ENCODE measurements around the gene ARID3B. TPM values are rescaled to one million over a fixed set of nuclear protein-coding genes. Genes with fewer than 3 reads are reported as not detected.

Gene ARID3B
- total RNA-seq, 2 experiments from 2014 or later = 3.2 to 7.5 TPM

- H3K4me2 ChIP-seq (ENCODE audit: low read length) = no peak overlapping the region
- no peak for DNase-seq (ENCODE audit: low spot score)
- intact Hi-C loops (cut with micrococcal nuclease; ENCODE audit: unreplicated experiment) = no loop called here
- H3K79me2 ChIP-seq (ENCODE audit: insufficient read depth, low read depth, low read length) = no peaks in the 10 kb centered on the region
- ChIA-PET CTCF (ENCODE audit: unreplicated experiment) (interaction anchor here (1.4 kb wide), 1 partner anchor 9 kb away, joined by 4 read pairs; no protein-coding TSS in a partner anchor), POLR2A (no interaction called here)
- no peak for TF ChIP-seq CTCF (conservative IDR thresholded peaks at IDR 0.05; ENCODE audit: low read length)
- no peak for TF ChIP-seq EZH2phosphoT487 (IDR thresholded peaks at IDR 0.05; ENCODE audit: borderline replicate concordance, low read depth, low read length)
- H3K4me3 ChIP-seq (ENCODE audit: low read depth, low read length, poor library complexity, severe bottlenecking) = no peak overlapping the region
- BruUV-seq (replicated peaks) = no TSS peak
- H3K9me3 ChIP-seq (ENCODE audit: low read length) = no peaks in the 10 kb centered on the region
- peaks cover 7% of the 10 kb centered on the region for H3K4me1 ChIP-seq (ENCODE audit: insufficient read depth, low read length, poor library complexity, severe bottlenecking)
- H3K9me2 ChIP-seq (ENCODE audit: insufficient read depth, low read length) = no peaks in the 10 kb centered on the region
- no peak overlapping the region for H3K27ac ChIP-seq (ENCODE audit: low read depth, low read length, poor library complexity, severe bottlenecking)
- no peaks in the 10 kb centered on the region for H4K20me1 ChIP-seq (ENCODE audit: insufficient read depth, low read length)
- no peaks in the 10 kb centered on the region for H3K36me3 ChIP-seq (ENCODE audit: insufficient read depth, low read length)
- H2AFZ ChIP-seq (ENCODE audit: low read length) = no peak overlapping the region
Measured at GRCh38 chr15:74604983-74605794, 64.2 kb downstream of the ARID3B start.

- no peak overlapping the region for H3K27ac ChIP-seq (ENCODE audit: low read depth, low read length, poor library complexity, severe bottlenecking)
- no peaks in the 10 kb centered on the region for H3K79me2 ChIP-seq (ENCODE audit: insufficient read depth, low read depth, low read length)
- intact Hi-C loops (cut with micrococcal nuclease; ENCODE audit: unreplicated experiment) = no loop called here
- no peak for DNase-seq (ENCODE audit: low spot score)
- ChIA-PET POLR2A (no interaction called here), CTCF (ENCODE audit: unreplicated experiment) (interaction anchor here (1.4 kb wide), 1 partner anchor 8 kb away, joined by 4 read pairs; no protein-coding TSS in a partner anchor)
- no peak overlapping the region for H2AFZ ChIP-seq (ENCODE audit: low read length)
- no peaks in the 10 kb centered on the region for H4K20me1 ChIP-seq (ENCODE audit: insufficient read depth, low read length)
- no peaks in the 10 kb centered on the region for H3K9me3 ChIP-seq (ENCODE audit: low read length)
- no peak overlapping the region for H3K4me2 ChIP-seq (ENCODE audit: low read length)
- no TSS peak for BruUV-seq (replicated peaks)
- no peaks in the 10 kb centered on the region for H3K36me3 ChIP-seq (ENCODE audit: insufficient read depth, low read length)
- no peak for TF ChIP-seq CTCF (conservative IDR thresholded peaks at IDR 0.05; ENCODE audit: low read length)
- no peak overlapping the region for H3K4me3 ChIP-seq (ENCODE audit: low read depth, low read length, poor library complexity, severe bottlenecking)
- H3K9me2 ChIP-seq (ENCODE audit: insufficient read depth, low read length) = no peaks in the 10 kb centered on the region
- H3K4me1 ChIP-seq (ENCODE audit: insufficient read depth, low read length, poor library complexity, severe bottlenecking) = peaks cover 7% of the 10 kb centered on the region
Measured at GRCh38 chr15:74605795-74606150, 64.8 kb downstream of the ARID3B start.

- no peak overlapping the region for H3K4me2 ChIP-seq (ENCODE audit: low read length)
Measured at GRCh38 chr15:74608786-74609185, 67.8 kb downstream of the ARID3B start.

More at GRCh38 chr15:74608786-74609185, 67.8 kb downstream of the ARID3B start:
- TF ChIP-seq CTCF (conservative IDR thresholded peaks at IDR 0.05; ENCODE audit: low read length) (no peak), EZH2phosphoT487 (IDR thresholded peaks at IDR 0.05; ENCODE audit: borderline replicate concordance, low read depth, low read length) (no peak)
- peaks cover 7% of the 10 kb centered on the region for H3K4me1 ChIP-seq (ENCODE audit: insufficient read depth, low read length, poor library complexity, severe bottlenecking)
- BruUV-seq (replicated peaks) = no TSS peak
- no peak overlapping the region for H3K4me3 ChIP-seq (ENCODE audit: low read depth, low read length, poor library complexity, severe bottlenecking)
- H3K9me3 ChIP-seq (ENCODE audit: low read length) = no peaks in the 10 kb centered on the region
- no peaks in the 10 kb centered on the region for H4K20me1 ChIP-seq (ENCODE audit: insufficient read depth, low read length)
- no peaks in the 10 kb centered on the region for H3K36me3 ChIP-seq (ENCODE audit: insufficient read depth, low read length)
- DNase-seq (ENCODE audit: low spot score) = no peak
- ChIA-PET CTCF (ENCODE audit: unreplicated experiment) (no interaction called here), POLR2A (no interaction called here)
- no peak overlapping the region for H2AFZ ChIP-seq (ENCODE audit: low read length)
- no peak overlapping the region for H3K27ac ChIP-seq (ENCODE audit: low read depth, low read length, poor library complexity, severe bottlenecking)
- intact Hi-C loops (cut with micrococcal nuclease; ENCODE audit: unreplicated experiment) = no loop called here
- H3K9me2 ChIP-seq (ENCODE audit: insufficient read depth, low read length) = no peaks in the 10 kb centered on the region
- H3K79me2 ChIP-seq (ENCODE audit: insufficient read depth, low read depth, low read length) = no peaks in the 10 kb centered on the region
